T-helper 1 cell (primary cell): ENCODE data around the gene EHD1.
"Not testable (repeated sequence)": the region's sequence is repeated elsewhere in the genome, so short reads cannot be mapped to it uniquely, and the experiment has no call there.

Experiments
- DNase-seq, 5 donors: peaks; one replicate each; pipeline ENCODE4 v3.0.0-alpha.2; 2012 to 2020

Gene EHD1

DNA sequence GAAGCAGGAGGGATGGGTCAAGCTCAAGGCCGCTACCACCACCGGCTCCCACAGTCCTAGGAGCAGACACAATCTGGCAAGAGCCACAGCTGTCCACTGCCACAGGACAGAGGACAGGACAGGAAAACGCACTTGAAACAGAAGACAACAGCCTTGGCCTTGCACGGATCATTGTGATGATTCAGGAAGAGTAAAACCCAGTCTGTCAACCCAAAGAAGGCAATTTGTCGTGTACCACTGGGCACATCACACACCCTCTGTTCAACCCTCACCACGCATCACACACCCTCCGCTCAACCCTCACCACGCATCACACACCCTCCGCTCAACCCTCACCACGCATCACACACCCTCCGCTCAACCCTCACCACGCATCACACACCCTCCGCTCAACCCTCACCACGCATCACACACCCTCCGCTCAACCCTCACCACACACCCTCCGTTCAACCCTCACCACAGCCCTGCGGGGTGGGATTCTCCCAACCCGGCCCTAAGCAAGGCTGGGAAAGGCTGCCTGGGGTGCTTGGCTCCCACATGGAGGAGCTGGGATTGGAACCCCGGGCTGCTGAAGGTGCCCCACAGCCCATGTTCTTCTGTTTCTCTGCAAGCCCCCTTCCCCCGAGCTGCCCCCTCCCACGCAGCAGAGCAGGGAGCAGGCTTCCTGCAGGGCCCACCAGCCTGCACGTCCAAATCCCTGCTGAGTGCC, 22.7 kb downstream of the EHD1 start:
- no peak for DNase-seq

DNA sequence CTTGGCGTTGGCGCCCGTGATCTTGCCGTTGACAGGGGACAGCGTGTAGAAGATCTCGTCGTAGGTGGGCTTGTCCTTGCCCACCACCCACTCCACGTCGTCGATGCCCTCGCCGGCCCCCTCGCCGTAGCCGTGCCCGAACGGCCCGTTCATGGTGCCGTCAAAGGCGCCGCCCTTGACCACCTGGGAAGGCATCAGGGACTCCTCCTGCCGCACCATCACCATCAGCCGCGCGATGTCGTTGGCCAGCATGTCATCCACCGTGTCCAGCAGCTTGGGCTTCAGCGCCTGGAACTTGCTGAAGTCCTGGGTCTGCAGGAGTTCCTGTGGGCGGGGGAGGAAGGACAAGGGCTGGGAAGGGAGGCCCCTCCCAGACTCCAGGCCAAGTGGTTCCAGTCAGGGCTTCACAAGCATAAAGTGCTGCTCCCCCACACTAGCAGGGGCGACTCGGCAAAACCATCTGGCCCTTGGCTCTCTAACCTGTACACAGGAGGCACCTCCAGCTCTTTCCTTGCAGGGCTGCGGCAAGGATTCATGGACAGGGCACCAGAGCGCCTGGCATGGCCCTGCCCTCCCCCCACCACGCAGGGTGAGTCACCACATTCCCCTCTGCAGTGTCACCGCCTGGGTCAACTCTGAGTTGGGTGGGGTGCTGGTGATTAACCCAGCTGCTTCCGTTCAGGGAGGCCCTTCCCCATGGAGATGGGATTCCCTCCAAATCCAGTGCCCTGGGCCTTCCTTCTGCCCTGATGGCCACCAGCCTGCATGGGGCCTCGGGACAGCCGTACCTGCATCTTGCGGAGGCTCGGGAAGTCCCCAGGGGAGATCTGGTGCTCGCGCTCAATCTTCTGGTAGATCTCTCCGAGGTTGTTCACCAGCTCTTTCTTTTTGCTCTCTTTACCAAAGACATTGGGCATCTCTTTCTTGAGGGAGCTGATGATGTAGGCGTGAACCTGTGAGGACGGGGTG, 23.6 kb downstream of the EHD1 start:
- DNase-seq = no peak

DNA sequence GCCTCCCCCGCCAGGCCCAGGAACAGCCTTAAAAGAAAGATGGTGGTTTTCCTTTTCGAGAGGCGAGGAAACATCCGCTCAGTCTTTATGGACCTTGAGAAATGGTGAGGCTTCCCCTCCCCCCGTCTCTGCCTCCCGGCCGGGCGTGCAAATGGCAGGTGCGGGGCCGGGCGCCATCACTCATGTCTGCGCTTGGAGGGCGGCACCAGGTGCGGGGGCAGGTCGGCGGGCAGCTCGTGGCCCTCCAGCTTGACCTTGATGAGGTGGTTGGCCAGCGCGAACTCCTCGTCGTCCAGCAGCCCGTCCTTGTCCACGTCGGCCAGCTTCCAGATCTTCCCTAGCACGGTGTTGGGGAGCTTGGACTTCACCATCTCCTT, 24.3 kb downstream of the EHD1 start:
- DNase-seq = no peak

DNA sequence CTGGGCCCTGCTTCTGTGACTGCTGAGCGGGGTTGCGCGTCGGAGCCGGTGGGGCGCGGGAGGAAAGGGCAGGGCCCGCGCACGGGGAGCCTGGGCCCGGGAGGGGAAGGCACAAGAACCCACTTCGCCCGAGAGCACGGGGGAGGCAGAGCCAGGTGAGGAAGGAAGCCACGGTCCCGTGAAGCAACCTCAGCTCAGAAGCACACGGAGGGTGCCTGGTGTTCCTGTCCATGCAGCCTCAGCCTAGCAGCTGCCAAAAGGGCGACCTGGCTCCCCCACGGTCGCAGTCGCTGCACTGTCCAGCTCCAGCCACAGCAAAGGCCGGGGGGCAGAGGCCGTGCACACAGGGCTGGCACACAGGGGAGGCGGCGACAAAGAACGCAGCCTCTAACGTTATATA, 24.7 kb downstream of the EHD1 start:
- DNase-seq = peak in 1 of 5 donors; percentile 41

DNA sequence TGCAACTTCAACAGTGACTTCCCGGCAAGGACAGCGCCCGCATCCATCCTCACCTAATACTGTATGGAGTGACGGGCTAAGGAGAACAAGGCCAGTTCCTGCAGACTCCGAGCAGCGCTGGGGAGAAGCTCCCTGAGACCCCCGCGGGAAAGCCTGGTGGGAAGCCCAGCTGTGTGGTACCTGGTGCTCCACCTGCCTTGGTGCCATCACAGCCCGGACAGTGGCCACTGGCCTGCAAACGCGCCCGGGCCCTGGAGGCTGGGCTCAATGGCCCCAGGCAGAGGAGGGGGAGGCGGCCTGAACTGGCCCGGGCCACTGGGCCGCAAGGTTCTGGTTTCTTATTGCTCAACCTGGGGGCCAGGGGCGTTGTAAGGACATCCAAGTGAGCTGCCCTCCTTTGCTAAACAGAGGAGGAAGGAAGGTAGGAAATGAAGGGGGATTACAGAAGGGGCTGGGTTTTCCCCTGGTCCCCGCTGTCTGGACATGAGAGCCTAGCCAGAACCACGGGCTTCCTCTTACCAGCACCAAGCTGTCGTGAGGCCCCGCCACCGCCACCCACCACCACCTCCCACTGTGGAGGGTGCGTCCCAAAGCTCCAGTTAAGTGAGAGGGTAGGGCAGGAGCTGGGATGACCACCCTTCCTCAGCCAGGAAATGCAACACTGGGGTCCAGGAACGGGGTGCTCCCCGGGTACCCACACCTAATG, 25.5 kb downstream of the EHD1 start:
- no peak for DNase-seq

DNA sequence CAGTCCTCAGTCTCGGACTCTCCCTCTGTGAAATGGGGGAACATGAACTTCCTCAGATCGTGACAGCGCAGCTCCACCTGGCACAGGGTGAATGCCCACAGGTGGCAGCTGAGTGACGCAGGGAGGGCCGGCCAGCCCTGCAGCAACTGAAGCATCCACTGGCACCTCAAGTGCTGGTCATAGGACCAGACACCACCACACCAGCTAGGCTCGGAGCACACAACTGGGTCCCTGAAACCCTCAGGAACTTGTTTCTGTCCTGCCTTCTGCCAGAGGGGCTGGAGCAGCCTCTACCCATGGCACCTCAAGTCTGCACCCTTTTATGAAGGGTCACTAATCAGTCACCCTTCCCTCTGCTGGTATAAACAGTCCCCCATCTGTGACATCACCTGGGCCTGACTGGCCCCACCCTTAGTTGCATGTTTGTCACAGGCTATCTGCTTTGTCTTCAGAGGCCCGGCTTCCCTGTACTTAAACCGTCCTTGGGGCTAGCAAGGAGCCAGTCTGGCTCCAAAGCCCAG, 26.5 kb downstream of the EHD1 start:
- DNase-seq = no peak

DNA sequence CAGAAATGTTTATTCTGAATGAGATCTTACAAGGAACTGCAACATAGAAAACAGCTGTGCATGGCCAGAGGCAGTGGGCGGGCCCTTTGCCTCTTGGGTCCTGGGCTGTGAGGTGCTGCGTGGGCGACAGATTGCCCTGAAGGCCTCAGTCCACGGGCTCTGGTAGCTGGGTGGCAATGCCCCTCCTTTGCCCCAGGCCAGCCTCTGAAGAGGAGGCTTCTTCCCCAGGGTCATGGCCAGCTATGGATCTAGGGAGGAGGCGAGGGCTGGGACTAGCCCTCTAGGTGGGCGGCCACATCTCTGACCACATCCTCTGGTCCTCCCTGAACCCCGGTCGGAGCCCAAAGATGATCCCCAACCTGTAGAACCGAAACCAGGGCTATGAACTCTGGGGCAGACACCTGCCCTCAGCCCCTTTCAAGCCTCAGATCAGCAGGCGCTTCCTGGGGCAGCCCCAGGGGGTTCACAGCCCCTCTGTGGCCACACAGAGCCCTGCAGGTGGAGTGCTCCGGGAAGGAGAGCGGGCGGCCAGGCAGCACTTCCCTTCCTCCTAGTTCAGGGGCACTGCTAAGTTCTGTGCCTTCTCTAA, 27.3 kb downstream of the EHD1 start:
- DNase-seq = peak; percentile 50 to 63 (median 57)

DNA sequence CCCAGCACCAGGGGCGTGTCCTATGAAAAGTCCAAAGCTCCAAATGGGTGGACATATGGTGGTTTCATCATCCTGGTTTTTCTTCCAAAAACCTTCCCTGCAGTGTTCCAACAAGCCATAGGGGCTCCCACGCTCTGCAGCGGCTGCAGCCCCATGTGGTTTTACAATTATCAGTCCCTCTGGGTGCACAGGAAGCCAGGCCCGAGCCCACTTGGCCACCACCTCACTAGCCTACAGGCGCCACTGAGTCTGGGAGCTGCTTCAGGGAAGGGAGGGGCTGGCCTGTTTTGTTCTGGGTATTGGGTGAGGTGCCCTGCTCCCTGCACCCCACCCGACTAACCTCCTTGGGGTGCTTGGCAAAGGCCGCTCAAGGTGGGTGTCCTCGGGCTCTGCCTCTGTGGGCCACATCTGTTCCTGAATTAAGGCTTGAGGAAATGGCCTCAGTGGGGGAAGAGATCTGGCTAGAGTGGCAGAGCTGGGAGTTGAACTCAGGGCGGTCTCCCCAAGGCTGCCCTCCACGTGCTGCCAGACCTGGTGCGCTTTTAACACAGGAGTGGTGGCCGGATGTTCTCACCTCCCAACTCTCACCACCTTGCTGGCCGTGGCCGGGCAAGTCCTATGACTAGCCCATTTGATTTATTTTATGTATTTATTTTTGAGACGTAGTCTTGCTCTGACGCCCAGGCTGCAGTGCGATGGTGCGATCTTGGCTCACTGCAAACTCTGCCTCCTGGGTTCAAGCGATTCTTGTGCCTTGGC, 28.6 kb downstream of the EHD1 start:
- no peak for DNase-seq

DNA sequence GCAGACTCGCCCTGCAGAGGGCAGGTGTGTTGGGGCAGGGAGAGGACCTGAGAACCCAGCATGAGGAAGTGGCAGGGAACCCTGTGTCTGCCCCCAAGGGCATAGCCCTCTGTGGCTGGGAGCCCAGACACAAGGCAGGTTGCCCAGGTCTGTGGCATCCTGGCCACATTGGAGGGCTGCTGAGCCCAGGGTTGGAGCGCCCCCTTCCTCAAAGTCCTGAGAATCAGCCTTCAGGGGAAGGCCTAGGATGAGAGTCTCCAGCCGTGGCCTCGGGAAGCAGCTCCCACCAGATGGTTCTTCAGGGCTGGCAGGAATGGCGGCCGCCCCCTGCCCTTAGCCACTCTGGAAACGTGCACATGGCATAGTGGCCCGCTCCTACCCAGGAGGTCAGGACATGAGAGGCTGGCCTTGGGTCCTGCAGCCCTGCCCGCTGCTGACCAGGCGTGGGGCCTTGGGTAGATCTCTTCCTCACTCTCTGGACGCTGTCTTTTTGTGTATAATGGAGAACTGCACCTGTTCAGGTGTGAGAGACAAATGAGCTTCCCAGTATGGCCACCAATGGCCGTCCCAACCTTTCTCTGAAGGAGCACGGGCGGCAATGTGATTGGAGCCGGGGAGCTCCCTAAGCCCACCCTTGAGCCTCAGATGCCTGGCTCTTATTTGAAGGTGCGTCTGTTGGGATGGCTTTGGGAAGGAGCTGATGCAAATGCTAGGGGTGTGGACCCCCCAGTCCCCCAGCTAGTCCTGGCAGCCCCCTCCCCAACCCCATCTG, 29.4 kb downstream of the EHD1 start:
- peak in 1 of 5 donors; percentile 40 for DNase-seq

DNA sequence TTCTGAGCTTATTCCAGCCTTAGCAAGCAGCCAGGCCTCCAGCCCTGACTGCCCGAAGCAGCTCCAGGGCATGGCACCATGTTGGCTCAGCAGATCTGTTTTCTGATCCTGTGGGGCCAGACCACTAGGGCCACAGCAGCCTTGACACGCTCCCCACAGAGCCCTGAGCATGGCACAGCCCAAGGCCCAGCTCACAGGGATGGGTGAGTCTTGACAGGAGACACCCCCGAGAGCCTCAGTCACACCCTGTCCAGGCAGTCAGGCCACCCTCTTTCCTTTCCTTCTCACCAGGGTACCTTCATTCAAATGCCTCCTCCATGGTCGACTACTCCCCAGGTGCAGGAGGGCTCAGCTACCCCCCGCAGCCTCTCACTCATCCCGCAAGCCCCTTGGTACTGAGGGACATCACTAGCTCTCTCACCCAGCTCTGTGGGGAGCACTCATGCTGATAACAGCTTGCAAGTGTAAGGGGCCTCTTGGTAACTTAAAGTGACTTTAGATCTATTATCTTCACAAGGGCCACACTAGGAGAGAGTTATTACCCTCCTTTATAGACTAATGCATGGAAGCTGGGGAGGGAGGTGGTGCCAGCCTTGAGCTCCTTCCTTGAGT, 30.1 kb downstream of the EHD1 start:
- DNase-seq = no peak

DNA sequence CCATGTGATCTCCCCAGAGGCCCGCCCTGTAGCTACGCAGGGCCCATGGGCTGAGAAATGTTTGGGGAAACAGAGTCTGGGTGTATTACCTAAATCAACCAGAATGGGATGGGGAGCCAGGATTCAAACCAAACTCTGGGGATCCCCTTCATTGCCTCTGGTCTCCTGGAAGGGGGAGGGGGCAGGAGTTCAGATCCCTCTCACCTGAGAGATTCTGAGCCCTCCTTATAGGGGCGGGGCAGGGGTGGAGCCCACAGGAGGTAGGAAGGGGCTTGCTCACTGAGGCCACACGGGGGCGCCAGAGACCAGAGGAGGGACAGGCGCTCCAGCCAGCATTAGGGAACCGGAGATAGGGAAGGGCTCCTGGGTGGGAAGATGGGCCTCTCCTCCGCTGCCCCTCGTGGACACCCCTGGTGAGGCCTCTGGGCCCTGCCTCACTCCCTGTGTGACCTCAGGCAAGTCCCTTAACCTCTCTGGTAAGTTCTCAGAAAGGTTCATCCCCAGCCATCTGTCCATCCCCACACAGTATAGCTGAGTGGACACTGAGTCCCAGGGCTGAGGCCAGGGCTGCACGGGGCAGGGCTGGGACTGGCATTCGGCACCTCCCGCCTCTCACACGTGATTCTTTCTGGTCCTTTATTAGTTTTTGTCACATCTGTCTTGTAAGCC, 31.3 kb downstream of the EHD1 start:
- DNase-seq = peak; percentile 85 to 94 (median 88)

DNA sequence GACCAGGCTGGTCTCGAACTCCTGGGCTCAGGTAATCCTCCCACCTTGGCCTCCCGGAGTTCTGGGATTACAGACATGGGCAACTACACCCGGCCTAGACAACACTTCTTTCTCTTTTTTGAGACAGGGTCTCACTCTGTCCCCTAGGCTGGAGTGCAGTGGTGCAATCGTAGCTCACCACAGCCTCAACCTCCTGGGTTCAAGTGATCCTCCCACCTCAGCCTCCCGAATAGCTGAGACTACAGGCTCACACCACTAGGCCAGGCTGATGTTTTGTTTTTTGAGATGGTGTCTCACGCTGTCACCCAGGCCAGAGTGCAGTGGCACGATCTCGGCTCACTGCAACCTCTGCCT, 32.7 kb downstream of the EHD1 start:
- DNase-seq = not testable (repeated sequence)

DNA sequence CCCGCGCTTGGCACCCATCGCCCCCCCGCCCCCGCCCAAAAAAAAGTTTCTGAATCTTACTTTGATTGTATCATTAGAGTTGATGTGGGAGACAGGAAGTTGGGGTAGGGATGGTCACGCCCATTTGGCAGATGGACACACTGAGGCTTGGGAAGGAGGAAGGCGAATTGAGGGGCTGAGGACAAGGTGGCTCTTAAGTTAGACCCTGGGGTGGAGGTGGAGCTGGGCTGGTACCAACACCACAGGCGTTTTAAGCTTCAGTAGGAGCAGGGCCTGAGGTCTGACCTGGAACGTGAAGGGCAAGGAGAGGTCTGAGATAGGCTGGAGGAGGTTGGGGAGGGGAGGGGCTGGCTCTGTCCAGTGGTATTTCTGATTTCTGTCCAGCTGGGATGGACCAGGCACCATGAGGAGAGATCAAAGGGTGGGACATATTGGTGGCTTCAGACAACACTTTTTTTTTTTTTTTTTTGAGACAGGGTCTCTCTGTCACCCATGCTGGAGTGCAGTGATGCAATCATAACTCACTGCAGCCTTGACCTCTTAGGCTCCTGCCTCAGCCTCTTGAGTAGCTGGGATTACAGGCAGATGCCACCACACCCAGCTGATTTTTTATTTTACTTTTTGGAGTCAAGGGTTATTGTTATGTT, 33.2 kb downstream of the EHD1 start:
- DNase-seq = no peak

DNA sequence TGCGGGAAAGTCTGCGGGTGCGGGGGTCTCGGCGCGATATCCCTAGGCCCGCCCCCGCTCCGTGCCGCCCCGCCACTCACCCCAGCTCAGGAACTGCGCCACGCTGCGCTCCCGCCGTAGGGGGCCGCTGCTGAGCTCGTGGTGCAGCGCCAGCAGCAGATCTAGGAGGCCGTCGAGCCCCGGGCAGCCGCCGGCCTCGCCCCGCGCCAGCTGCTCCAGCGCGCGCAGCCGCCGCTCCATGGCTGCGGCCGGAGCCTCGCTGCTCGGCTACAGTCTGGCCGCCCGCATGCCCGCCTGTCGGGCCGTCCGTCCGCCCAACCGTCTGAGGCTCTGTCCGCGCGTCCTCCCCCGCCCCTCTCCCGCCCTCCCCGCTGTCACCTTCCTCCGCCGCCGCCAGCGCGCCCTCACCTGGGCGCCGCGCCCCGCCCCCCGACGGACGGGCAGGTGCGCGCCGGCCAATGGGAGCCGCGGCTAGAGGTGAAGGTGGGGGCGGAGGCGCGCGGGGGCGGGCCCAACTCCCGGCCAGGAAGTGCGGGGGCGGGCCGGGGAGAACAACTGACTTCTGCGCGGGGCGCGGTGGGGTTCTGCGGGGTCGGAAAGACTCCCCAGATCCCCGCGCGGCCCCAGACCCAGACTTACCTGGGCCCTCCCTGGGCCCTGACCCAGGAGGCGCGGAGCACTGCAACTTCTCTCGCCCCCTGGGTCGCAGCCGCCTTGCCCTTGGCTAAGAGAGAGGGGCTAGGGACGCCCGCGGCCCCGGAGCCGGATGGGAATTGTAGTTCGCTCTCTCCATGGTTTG, 33.9 kb downstream of the EHD1 start, which contains the start of gene CDC42BPG:
TSS of gene CDC42BPG (minus strand) at position 324 of the 799 bp plus-strand sequence. CDS start at position 240, 84 bp downstream.
- peak; percentile 66 to 79 (median 69) for DNase-seq

DNA sequence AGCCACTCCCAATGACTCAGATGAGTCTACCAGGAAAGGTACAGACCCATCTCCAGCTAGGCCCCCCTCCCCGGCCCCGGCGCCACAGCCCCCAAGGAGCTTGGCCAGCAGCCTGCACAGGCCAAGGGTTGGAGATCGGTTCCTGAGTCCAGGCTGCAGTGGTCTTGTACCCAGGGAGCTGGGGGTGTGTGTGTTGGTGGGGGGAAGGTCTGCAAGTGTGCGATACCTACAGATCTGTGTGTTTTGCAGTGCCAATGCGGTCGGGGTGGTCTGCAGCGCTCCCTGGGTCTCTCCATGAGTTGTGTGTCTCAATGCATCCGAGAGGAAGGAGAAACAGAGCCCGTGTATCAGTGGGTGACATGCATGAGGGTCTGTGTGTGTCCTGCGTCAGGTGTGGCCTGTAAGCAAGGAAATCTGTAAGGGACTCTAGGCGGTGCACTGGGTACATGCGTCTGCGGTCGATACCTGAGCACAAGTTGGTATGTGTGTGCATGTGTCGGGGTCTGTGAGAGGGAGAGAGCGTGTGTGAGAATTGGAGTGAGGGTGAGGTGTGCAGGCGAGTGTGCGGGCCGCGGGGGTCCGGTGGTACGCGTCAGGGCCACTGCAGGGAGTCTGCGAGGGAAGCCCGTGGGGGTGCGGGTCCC, 34.6 kb downstream of the EHD1 start:
- DNase-seq = no peak

DNA sequence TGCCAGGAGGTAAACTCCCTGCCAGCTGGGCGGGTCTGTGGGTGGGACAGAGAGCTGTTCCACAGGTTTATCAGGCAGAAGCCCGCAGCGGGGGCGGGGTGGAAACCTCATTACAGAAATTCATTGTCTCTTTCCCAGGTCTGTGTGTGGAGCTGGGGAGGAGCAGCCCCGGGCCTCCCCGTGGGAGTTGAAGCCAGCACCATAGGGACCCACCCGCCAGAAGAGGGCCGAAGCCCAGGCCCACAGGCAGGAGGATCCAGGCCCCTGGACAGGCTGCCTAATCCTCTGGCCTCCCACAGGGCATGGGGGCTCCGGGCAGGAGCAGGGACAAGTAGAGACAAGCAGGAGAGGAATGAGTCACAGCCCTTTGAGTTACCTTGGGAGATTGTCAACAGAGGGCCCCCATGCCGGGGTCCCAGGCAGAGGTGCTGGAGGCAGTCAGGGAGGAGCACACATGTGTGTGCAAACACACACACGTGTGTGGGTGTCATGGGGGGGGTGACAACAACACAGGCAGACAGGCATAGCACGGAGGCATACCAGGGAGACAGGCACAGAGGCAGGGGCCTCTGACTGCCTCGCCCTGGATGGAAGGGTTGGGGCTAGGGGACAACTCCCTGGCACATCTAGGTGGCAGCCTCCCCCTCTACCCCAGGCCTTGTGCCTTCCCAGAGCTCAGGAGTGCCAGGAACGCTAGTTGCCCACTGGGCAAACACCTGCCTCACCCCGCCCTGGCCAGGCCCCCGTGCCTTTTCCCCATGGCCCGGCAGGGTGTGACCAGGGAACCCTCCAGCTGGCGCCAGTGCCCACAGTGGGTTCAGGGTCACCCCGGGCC, 35.4 kb downstream of the EHD1 start:
- no peak for DNase-seq

DNA sequence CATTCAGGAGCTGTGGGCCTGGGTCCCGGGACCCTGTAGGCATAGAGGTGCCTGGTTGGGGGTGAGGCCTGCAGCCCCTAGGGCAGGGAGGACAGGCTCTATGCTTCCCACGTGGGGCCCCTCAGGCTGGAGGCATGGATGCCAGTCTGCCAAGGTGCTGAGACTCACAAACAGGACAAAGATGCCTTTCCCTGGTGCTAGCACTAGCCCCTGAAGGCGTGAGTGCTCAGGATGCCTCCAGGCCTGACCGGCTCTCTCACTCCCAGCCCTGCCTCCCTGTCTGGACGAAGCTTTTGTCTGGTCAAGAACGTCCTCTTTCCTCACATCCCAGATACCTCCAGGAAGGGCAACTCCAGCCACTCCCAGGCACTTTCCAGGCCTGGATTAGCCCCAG, 36.1 kb downstream of the EHD1 start:
- DNase-seq = no peak
